Endometrial microvascular endothelial cells (primary cell): ENCODE data around the gene MFRP. TPM values are rescaled to one million over a fixed set of nuclear protein-coding genes. Genes with fewer than 3 reads are reported as not detected.

ENCODE experiments used
- in situ Hi-C: cut with HindIII; loops from 2 replicates; pipeline ENCODE4 v1.10.0; 2017; ENCODE audit warnings: low sequenced_read_pairs, low pct_unique_long_range_greater_than_20kb; ENCODE audit errors: inconsistent ontology term
- total RNA-seq: library from RNA; depleted of rRNA; stranded (reverse); fragments of >200 nt; gene quantifications from one replicate; pipeline ENCODE4 v1.2.3, GENCODE V29; 2015; ENCODE audit errors: inconsistent ontology term

Gene MFRP
- total RNA-seq, 1 donor from 2014 or later: not detected

- in situ Hi-C loops: no loop called here
These were observed 27.6 kb upstream of the MFRP start for GRCh38 chr11:119373921-119374631.

GRCh38 chr11:119373059-119373920 is 26.8 kb upstream of the MFRP start:
- in situ Hi-C loops: no loop called here

DNA sequence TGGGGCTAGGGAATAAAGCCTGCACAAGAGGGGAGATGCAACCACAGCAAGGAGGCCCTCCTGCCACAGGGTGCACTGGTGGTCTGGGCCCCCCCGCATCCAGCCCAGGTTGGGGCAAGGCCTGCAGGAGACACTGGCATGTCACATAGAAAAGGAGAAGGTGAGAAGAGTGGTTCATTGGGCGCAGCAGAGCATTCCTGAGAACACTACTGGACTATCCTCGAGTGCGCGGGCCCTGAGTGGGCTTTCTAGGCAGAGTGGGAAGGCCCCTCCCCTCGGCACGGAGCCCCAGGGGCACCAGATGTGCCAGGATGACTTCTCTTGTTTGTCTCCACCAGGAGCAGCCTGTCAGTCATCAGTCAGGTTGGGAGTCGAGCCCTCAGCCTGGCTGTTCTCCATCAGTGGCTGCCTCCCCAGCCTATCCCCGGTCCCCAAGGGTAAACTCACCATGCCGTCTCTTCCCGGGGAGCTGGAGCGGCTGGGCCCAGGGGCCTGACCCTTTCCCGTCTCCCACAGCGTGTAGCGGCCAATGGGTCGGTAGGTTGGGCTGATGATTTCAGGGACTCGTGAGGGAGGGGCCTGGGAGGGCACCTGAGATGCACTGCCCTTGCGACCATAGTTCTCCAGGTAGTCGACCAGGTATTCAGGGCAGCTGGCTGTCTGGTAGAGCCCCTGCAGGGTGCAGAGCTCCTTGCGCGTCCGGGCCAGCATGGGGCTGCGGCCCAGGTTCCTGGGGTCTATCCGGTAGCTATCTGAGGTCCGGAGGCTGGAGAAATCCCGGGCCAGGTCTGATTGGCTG is 26.0 kb upstream of the MFRP start:
- in situ Hi-C loops: no loop called here

- in situ Hi-C loops: no loop called here
These were observed 25.3 kb upstream of the MFRP start for GRCh38 chr11:119371778-119372182.

- in situ Hi-C loops: no loop called here
These were observed 24.6 kb upstream of the MFRP start for GRCh38 chr11:119371067-119371601.

DNA sequence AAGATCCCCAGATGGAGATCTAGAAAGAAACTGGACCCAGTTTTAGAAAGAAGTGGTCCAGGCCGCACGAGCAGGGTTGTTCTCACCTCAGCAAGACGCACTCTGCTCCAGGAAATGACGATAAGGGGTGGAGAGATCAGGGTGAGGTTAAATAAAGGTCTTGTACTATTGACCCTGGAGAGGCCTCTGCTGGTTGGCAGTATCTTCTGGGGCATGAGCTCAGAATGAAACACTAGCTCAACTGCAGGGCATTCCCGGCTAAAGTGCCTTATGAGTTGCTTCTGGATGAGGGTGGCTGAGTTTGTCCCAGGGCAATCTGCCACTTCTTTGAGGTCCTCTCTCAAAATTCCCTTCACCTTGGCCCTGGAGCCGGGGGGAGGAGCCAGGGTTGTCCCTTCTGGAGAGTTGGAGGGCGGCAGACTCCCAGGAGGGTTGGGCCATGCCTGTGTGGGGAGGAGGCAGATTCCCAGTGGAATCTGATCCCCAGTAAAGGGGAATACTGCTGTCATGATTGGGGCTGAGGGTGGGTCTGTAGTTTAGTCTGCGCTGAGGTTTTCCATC is 24.1 kb upstream of the MFRP start:
- in situ Hi-C loops: no loop called here

DNA sequence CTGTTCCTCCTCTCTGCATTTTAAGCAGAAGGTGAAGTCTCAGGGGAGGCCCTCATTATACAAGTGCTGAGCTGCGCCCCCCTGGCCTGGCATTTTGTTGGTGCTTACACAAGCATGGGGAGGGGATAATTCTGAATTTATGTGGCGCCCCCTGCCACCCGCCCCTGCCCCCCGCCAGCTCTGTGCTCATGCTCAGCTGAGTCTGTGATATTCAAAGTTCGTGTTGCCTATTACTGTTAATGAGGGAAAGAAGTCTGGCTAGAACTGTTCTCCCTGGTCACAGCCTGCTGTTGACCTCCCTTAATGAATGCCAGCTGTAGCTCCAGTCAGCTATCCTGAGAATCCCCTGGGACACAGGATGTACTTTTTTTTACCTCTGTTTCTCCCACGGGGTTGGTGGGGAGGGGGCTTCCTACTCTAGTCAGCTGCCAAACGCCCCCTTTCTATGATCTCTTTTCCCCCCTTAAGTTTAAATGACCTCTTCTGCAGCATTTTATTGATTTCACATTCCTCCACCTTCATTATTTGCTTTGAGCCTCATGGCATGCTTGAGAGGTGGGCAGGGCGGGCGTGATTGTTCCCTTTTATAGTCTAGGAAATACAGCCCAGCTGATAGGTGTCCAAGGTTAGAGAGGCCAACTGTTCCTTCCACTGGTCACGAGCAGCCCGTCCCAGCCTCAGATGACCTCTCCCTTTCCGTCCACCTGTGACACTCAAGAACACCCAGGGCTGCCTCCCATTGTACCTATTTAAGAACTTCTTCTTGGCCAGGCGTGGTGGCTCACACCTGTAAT is 22.8 kb upstream of the MFRP start:
- in situ Hi-C loops: no loop called here

- in situ Hi-C loops: no loop called here
These were observed 21.9 kb upstream of the MFRP start for GRCh38 chr11:119368121-119369034.

DNA sequence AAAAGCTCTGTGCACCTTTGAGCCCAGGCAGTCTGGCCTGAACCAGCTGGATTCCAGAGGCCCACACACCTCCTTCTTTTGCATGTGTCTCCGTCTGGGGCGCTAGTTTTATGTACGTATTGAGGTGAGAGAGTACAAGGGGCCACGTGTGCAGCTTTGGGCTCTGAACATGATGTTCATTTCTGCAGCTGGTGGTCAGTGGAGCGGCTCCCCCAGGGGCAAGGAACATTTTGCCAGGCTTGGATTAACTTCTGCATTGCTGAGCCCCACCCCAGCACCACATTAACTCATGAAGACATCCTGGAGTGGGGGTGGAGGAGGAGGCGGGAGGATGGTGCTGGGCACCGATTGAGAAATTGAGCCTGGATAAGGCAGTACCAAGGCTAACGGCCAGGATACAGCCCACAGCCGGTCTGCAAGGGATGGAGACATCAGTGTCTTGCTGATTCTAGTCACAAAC is 21.2 kb upstream of the MFRP start:
- in situ Hi-C loops: no loop called here

DNA sequence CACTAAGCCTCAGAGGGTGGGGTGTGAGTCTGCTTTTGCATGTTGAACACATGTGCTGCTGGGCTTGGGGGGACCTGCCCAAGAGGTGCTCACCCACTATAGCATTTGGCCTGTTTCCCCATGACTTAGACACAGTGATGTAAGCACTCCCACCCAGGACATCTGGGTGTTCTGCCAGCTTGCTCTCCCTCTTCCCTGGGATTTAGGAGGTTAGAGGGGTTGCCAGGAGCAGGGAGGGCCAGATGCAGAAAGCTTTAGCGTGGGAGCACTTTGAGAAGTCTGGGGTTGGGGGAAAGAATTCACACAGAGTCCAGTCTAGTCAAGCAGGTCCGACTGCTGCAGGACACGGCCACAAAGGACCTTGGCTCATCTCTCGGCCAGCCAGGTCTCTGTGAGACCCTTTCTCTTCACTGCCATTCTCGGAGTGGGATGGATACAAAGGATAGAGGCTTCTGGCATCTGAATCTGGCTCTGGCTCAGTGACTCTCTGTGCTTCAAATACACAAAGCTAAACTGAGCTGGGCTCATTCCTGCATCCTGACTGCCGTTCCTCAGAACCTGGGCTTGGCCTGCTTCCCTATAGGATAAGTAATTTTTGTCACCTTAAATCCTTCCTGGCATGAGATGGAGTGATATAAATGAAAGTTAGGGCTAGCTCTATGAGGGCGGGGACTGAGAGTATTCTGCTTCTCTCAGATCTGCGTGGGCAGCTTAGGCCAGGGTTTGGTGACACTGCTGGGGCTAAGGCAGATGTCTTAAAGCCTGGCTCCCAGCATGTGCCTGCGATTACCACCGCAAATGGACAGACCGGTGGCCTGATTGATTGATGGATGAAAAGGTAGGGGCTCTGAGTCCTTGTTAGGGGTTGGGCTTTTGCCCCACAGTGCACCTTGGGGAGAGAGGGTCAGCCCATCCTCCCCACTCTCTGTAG is 20.4 kb upstream of the MFRP start:
- in situ Hi-C loops: no loop called here

- in situ Hi-C loops: no loop called here
These were observed 18.6 kb upstream of the MFRP start for GRCh38 chr11:119365071-119365591.

- in situ Hi-C loops: no loop called here
These were observed 17.5 kb upstream of the MFRP start for GRCh38 chr11:119363851-119364590.

GRCh38 chr11:119363081-119363850 is 16.8 kb upstream of the MFRP start:
- in situ Hi-C loops: no loop called here

DNA sequence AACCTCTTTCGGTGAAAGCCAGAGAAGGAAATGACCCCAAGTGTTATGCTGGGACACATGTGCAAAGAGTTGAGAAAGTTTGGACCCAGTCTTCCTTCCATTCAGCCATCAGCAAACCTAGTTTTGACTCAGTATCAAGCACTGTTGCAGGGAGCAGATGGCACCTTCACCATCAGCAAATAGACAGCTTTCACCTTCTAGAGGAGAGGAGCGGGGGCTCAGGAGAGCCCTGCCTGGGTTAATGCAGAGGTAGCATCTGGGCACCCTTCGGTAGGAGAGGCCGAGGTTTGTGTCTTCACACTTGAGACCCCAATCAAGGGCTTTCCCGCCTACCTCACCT is 16.2 kb upstream of the MFRP start:
- in situ Hi-C loops: no loop called here
